Uterus (tissue), 4 donors: Measurements from ENCODE around the gene SKAP2. TPM values are rescaled to one million over a fixed set of nuclear protein-coding genes. Genes with fewer than 3 reads are reported as not detected.

Experiments used
- DNase-seq, 2 donors: peaks; one replicate each; pipeline ENCODE4 v3.0.0-alpha.2; 2019 to 2020
- H3K27ac ChIP-seq, 2 donors: fragments of 200-600 bp; sonication (generic); 1 replicate in 1 of 2; 2 replicates in 1 of 2; pipeline ENCODE4 v1.5.1; 2016 to 2018
- H3K27me3 ChIP-seq, 2 donors: fragments of 200-600 bp; sonication (generic); one replicate each; pipeline ENCODE4 v1.5.1; 2018 to 2019; ENCODE audit warnings: control low read depth in 1 of 2
- H3K36me3 ChIP-seq, 2 donors: fragments of 200-600 bp; sonication (generic); one replicate each; pipeline ENCODE4 v1.5.1; 2019; ENCODE audit warnings: control low read depth in 1 of 2
- H3K4me1 ChIP-seq, 2 donors: fragments of 200-600 bp; sonication (generic); one replicate each; pipeline ENCODE4 v1.5.1; 2018 to 2019; ENCODE audit warnings: control low read depth in 1 of 2
- H3K4me3 ChIP-seq, 2 donors: fragments of 200-600 bp; sonication (generic); 1 replicate in 1 of 2; 2 replicates in 1 of 2; pipeline ENCODE4 v1.5.1; 2018 to 2019; ENCODE audit warnings: mild to moderate bottlenecking in 1 of 2
- H3K9me3 ChIP-seq, 2 donors: fragments of 200-600 bp; sonication (generic); one replicate each; pipeline ENCODE4 v1.5.1; 2019; ENCODE audit warnings: control low read depth in 1 of 2
- POLR2A ChIP-seq, 2 donors: fragments of 450-650 bp; IDR thresholded peaks; one replicate each; pipeline ENCODE4 v1.6.1; 2016; ENCODE audit warnings: antibody characterized with exemption in 2 of 2, mild to moderate bottlenecking in 1 of 2, moderate library complexity in 1 of 2
- intact Hi-C: fragments of 100-400 bp; cut with DNase I; formaldehyde crosslinking; loops from one replicate; pipeline ENCODE4 v1.15.1; 2023; ENCODE audit warnings: low total_unique reads
- total RNA-seq, 4 donors: library from RNA; depleted of rRNA in 3 of 4; stranded (reverse); fragments of >200 nt in 3 of 4; gene quantifications; one replicate each; pipeline versions ENCODE4 v1.1.0 to v1.2.4, GENCODE V29; 2014 to 2023
- TF ChIP-seq, protein P1 (sequence below), 4 experiments: fragments of 200-600 bp in 2 of 4; fragments of 450-650 bp in 2 of 4; sonication (generic) in 2 of 4; IDR thresholded peaks; one replicate each; pipeline ENCODE4 v1.5.1; 2016 to 2019; ENCODE audit warnings: antibody characterized with exemption in 4 of 4, mild to moderate bottlenecking in 2 of 4, moderate library complexity in 1 of 4
- donor health status: DM: yes; HTN: yes; CAD: no.

Gene SKAP2
- total RNA-seq, 4 donors from 2014 or later = 3.3 to 50.6 (median 12.6) TPM

DNA sequence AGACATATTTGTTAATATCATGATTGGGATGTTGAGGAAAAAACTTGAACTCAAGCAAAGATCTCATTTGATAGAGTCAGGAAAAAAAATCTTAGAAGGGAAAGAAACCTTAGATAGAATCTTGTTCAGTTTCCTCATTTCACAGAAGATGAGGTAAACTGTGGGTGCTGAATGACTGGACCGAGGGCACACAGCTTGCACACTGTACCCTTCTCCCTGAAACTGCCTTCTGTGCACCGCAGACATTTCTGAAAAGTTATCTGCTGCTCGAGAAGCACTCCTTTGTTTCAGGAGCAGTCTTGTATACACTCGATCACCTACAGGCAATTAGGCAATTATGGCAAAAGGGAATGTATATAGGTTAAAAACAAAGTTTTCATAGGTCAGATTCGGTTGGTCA, 167.4 kb downstream of the SKAP2 start:
- no peak for DNase-seq
- intact Hi-C loops = no loop called here
- H3K4me3 ChIP-seq = no peak overlapping the region
- no peaks in the 10 kb centered on the region for H3K36me3 ChIP-seq
- TF ChIP-seq, protein P1, sequence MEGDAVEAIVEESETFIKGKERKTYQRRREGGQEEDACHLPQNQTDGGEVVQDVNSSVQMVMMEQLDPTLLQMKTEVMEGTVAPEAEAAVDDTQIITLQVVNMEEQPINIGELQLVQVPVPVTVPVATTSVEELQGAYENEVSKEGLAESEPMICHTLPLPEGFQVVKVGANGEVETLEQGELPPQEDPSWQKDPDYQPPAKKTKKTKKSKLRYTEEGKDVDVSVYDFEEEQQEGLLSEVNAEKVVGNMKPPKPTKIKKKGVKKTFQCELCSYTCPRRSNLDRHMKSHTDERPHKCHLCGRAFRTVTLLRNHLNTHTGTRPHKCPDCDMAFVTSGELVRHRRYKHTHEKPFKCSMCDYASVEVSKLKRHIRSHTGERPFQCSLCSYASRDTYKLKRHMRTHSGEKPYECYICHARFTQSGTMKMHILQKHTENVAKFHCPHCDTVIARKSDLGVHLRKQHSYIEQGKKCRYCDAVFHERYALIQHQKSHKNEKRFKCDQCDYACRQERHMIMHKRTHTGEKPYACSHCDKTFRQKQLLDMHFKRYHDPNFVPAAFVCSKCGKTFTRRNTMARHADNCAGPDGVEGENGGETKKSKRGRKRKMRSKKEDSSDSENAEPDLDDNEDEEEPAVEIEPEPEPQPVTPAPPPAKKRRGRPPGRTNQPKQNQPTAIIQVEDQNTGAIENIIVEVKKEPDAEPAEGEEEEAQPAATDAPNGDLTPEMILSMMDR (IDR thresholded peaks at IDR 0.05) = no peak
- TF ChIP-seq POLR2A (IDR thresholded peaks at IDR 0.05) = no peak
- peaks cover 0 to 5% of the 10 kb centered on the region in 2 donors for H3K27me3 ChIP-seq
- no peaks in the 10 kb centered on the region for H3K9me3 ChIP-seq
- H3K27ac ChIP-seq = no peak overlapping the region
- no peaks in the 10 kb centered on the region for H3K4me1 ChIP-seq

DNA sequence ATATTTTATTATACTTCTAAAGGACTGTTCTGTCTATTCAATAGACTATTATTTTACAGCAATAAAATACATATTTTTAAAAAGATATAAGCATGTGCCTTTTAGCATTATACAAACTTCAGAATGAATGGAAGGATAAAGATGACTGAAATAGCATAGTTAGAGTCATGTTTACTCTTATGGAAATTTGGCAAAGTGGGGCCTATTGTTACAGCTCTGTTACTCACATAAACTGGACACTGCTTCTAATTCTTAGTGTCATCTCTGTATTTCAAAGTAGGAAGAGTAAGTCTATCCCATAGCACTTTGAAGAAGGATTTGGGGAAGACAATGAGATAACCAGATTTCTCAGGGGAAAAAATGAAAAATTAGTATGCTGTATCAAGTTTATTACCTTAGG, 168.2 kb downstream of the SKAP2 start:
- TF ChIP-seq, protein P1 (IDR thresholded peaks at IDR 0.05) = no peak
- no peak for TF ChIP-seq POLR2A (IDR thresholded peaks at IDR 0.05)
- Histone ChIP-seq H3K36me3 (no peaks in the 10 kb centered on the region), H3K4me1 (no peaks in the 10 kb centered on the region), H3K9me3 (no peaks in the 10 kb centered on the region), H3K4me3 (no peak overlapping the region), H3K27ac (no peak overlapping the region), H3K27me3 (peaks cover 0 to 8% of the 10 kb centered on the region in 2 donors)
- intact Hi-C loops = no loop called here
- DNase-seq = no peak

DNA sequence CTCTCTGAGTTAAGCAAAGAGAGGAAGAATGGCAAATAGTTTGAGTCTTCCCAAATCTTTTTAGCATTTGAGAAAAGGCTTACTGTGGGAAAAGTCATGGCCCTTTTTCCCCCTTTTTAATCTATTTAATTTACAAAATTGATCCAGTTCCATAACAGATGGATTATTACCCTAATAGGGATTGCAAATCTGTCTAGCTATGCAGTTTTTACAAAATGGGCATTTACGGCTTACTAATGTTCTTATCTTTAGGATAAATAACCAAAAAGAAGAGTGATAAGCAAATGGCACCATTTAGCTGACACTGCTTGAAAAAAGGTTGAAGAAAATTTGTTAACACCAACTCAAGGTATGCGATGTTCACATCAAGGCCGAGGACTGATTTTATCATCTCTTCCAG, 169.7 kb downstream of the SKAP2 start:
- H3K4me1 ChIP-seq = no peaks in the 10 kb centered on the region
- H3K27ac ChIP-seq = no peak overlapping the region
- intact Hi-C loops = no loop called here
- DNase-seq = no peak
- no peak for TF ChIP-seq POLR2A (IDR thresholded peaks at IDR 0.05)
- TF ChIP-seq, protein P1 (IDR thresholded peaks at IDR 0.05) = no peak
- H3K4me3 ChIP-seq = no peak overlapping the region
- no peaks in the 10 kb centered on the region for H3K9me3 ChIP-seq
- peaks cover 0 to 11% of the 10 kb centered on the region in 2 donors for H3K27me3 ChIP-seq
- H3K36me3 ChIP-seq = no peaks in the 10 kb centered on the region

DNA sequence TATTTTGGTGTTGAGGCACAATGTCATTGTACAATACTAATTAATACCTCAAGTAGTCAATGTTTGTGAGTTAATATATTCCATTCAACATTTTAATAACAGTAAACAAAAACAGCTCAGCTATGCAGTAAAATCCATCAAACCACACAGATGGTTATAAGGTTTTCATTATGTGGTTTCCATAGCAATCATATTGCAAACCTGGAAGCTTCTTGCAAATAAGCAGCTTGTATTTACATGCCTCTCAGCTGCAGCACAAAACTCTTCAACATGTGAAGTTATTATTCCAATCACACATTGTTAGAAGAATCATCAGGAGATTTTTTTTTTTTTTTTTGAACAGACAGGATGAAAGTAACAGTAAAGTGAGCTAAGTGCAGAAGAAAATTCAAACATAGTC, 170.2 kb downstream of the SKAP2 start:
- no peak for DNase-seq
- Histone ChIP-seq H3K4me3 (no peak overlapping the region), H3K4me1 (no peaks in the 10 kb centered on the region), H3K27me3 (peaks cover 0 to 11% of the 10 kb centered on the region in 2 donors), H3K36me3 (no peaks in the 10 kb centered on the region), H3K9me3 (no peaks in the 10 kb centered on the region), H3K27ac (no peak overlapping the region)
- intact Hi-C loops = no loop called here
- TF ChIP-seq, protein P1 (IDR thresholded peaks at IDR 0.05) = no peak
- TF ChIP-seq POLR2A (IDR thresholded peaks at IDR 0.05) = no peak

DNA sequence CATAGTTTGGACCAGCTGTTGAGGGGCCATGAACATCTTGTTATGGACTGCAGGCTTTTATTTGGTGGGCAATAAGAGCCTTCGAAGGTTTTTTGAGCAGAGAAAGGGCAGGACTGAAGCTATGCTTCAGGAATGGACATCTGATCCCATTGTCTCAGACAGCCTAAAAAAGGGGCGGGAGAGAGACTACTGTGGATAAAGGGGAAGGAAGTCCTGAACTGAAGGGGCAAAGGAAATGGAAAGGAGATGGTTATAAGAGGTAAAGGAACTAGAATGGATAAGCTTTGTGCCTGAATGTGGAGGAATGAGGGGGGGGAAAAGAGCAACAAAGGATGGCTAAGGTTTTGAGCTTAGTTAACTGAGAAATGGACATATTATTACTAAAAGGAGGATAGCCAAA, 172.5 kb downstream of the SKAP2 start:
- Histone ChIP-seq H3K4me3 (no peak overlapping the region), H3K4me1 (no peaks in the 10 kb centered on the region), H3K9me3 (no peaks in the 10 kb centered on the region), H3K27me3 (peaks cover 0 to 13% of the 10 kb centered on the region in 2 donors), H3K36me3 (no peaks in the 10 kb centered on the region), H3K27ac (no peak overlapping the region)
- intact Hi-C loops = no loop called here
- DNase-seq = no peak
- TF ChIP-seq, protein P1 (IDR thresholded peaks at IDR 0.05) = no peak
- no peak for TF ChIP-seq POLR2A (IDR thresholded peaks at IDR 0.05)
